SK-N-SH (cell line): Measurements from ENCODE around the gene RIOX2. TPM values are rescaled to one million over a fixed set of nuclear protein-coding genes. Genes with fewer than 3 reads are reported as not detected.

Experiments
- CTCF ChIA-PET: fragments of 300-600, 350-600 bp; formaldehyde crosslinking; extraction: SDS; loops from one replicate; lab custom pipeline; 2021; lab: Yijun Ruan, JAX
- POLR2A ChIA-PET: fragments of 350-600 bp; sonication (Branson Sonifier 250); formaldehyde crosslinking; extraction: SDS; loops from one replicate; lab custom pipeline; 2020; ENCODE audit warnings: antibody characterized with exemption, inconsistent platforms; lab: Yijun Ruan, JAX
- DNase-seq: peaks from one replicate; pipeline ENCODE4 v3.0.0; 2012
- H2AFZ ChIP-seq: fragments of 200-600 bp; sonication (generic); 2 replicates; pipeline ENCODE4 v1.8.1; 2016; ENCODE audit warnings: antibody characterized with exemption, mild to moderate bottlenecking, low read depth
- H3F3A ChIP-seq: fragments of 200-600 bp; sonication (generic); replicated peaks from 2 replicates; pipeline ENCODE3; 2016; ENCODE audit warnings: antibody characterized with exemption, mild to moderate bottlenecking; ENCODE audit not compliant: insufficient read depth
- H3K27ac ChIP-seq, 2 experiments: fragments of 200-500 bp in 1 of 2; fragments of 200-600 bp in 1 of 2; sonication (Bioruptor generic) in 1 of 2; sonication (generic), shearing (Covaris generic) in 1 of 2; 2 replicates each; pipeline versions ENCODE4 v1.5.1 to v1.6.1; 2014 to 2016; ENCODE audit warnings: low read depth in 2 of 2, inconsistent platforms in 1 of 2, low read length in 1 of 2, mild to moderate bottlenecking in 1 of 2, mixed read lengths in 1 of 2
- H3K27me3 ChIP-seq: fragments of 200-600 bp; sonication (generic), shearing (Covaris generic); 2 replicates; pipeline ENCODE4 v1.6.1; 2016; ENCODE audit warnings: mixed run types; ENCODE audit not compliant: insufficient read depth
- H3K36me3 ChIP-seq, 2 experiments: fragments of 200-500 bp in 1 of 2; fragments of 200-600 bp in 1 of 2; sonication (Bioruptor generic) in 1 of 2; sonication (generic) in 1 of 2; replicated peaks in 1 of 2; 2 replicates each; pipeline versions ENCODE3 to v1.5.1; 2014 to 2016; ENCODE audit warnings: low read length in 1 of 2, mild to moderate bottlenecking in 1 of 2; ENCODE audit not compliant: insufficient read depth in 2 of 2, control insufficient read depth in 1 of 2
- H3K4me1 ChIP-seq, 2 experiments: fragments of 200-500 bp in 1 of 2; fragments of 200-600 bp in 1 of 2; sonication (Bioruptor generic) in 1 of 2; sonication (generic), shearing (Covaris generic) in 1 of 2; 2 replicates each; pipeline versions ENCODE4 v1.5.1 to v1.6.1; 2014 to 2016; ENCODE audit warnings: low read depth in 1 of 2, low read length in 1 of 2, mixed run types in 1 of 2; ENCODE audit not compliant: insufficient read depth in 2 of 2, control insufficient read depth in 1 of 2
- H3K4me2 ChIP-seq: fragments of 200-600 bp; sonication (generic), shearing (Covaris generic); 2 replicates; pipeline ENCODE4 v1.6.1; 2017; ENCODE audit warnings: mixed run types
- H3K4me3 ChIP-seq, 2 experiments: fragments of 200-500 bp in 1 of 2; fragments of 200-600 bp in 1 of 2; sonication (Bioruptor generic) in 1 of 2; sonication (generic), shearing (Covaris generic) in 1 of 2; 2 replicates each; pipeline versions ENCODE4 v1.5.1 to v1.8.1; 2014 to 2016; ENCODE audit warnings: low read depth in 2 of 2, inconsistent platforms in 1 of 2, low read length in 1 of 2, mild to moderate bottlenecking in 1 of 2, mixed read lengths in 1 of 2, moderate library complexity in 1 of 2
- H3K79me2 ChIP-seq: fragments of 200-600 bp; sonication (generic); 2 replicates; pipeline ENCODE4 v1.8.1; 2017; ENCODE audit warnings: mild to moderate bottlenecking; ENCODE audit not compliant: insufficient read depth
- H3K9ac ChIP-seq: fragments of 200-600 bp; sonication (generic); 2 replicates; pipeline ENCODE4 v1.6.1; 2017; ENCODE audit warnings: mixed run types
- H3K9me2 ChIP-seq: fragments of 200-600 bp; sonication (generic); 2 replicates; pipeline ENCODE4 v1.6.1; 2017; ENCODE audit warnings: mixed run types
- H3K9me3 ChIP-seq: fragments of 200-600 bp; sonication (generic); 2 replicates; pipeline ENCODE4 v1.6.1; 2017; ENCODE audit warnings: mixed run types, mild to moderate bottlenecking, moderate library complexity
- H4K20me1 ChIP-seq: fragments of 200-600 bp; sonication (generic); 2 replicates; pipeline ENCODE4 v1.6.1; 2017; ENCODE audit warnings: mild to moderate bottlenecking, mixed run types; ENCODE audit not compliant: insufficient read depth
- CHD2 ChIP-seq: fragments of 150-350 bp; IDR thresholded peaks from 2 replicates; pipeline ENCODE4 v1.6.1; 2018; ENCODE audit warnings: low read length; ENCODE audit not compliant: partially characterized antibody
- ELF1 ChIP-seq: IDR thresholded peaks from 2 replicates; pipeline ENCODE4 v1.4.0; 2012
- EP300 ChIP-seq, 2 experiments: IDR thresholded peaks; 2 replicates each; pipeline versions ENCODE4 v1.4.0 to v1.6.1; 2012; ENCODE audit warnings: borderline replicate concordance in 1 of 2, low read depth in 1 of 2, low read length in 1 of 2
- EZH2phosphoT487 ChIP-seq: fragments of 200-600 bp; sonication (generic); IDR thresholded peaks from 2 replicates; pipeline ENCODE4 v1.6.1; 2017; ENCODE audit warnings: low read depth, mixed run types, mild to moderate bottlenecking, antibody characterized with exemption, moderate library complexity, borderline replicate concordance
- FOXJ3 ChIP-seq: sonication (generic); formaldehyde crosslinking; IDR thresholded peaks from 2 replicates; pipeline ENCODE4 v1.5.1; 2020; ENCODE audit warnings: mild to moderate bottlenecking, missing genetic modification reagents
- JUND ChIP-seq: IDR thresholded peaks from 2 replicates; pipeline ENCODE4 v1.4.0; 2012
- MEF2A ChIP-seq: IDR thresholded peaks from 2 replicates; pipeline ENCODE4 v1.4.0; 2012; ENCODE audit warnings: low read depth, borderline replicate concordance
- MXI1 ChIP-seq: IDR thresholded peaks from 2 replicates; pipeline ENCODE4 v1.6.1; 2012; ENCODE audit warnings: mild to moderate bottlenecking, low read depth, low read length, improper control_type of control experiment
- NFIC ChIP-seq: IDR thresholded peaks from 2 replicates; pipeline ENCODE4 v1.4.0; 2012; ENCODE audit warnings: borderline replicate concordance
- NRF1 ChIP-seq: IDR thresholded peaks from 2 replicates; pipeline ENCODE4 v1.6.1; 2012; ENCODE audit warnings: low read depth, mild to moderate bottlenecking, low read length
- RAD21 ChIP-seq: IDR thresholded peaks from 2 replicates; pipeline ENCODE4 v1.6.1; 2012; ENCODE audit warnings: mild to moderate bottlenecking, low read length
- RFX5 ChIP-seq: IDR thresholded peaks from 2 replicates; pipeline ENCODE4 v1.6.1; 2012; ENCODE audit warnings: mild to moderate bottlenecking, improper control_type of control experiment, low read length
- RXRA ChIP-seq: IDR thresholded peaks from 2 replicates; pipeline ENCODE4 v1.4.0; 2012; ENCODE audit warnings: low read depth, mild to moderate bottlenecking, borderline replicate concordance
- SMC3 ChIP-seq: IDR thresholded peaks from 2 replicates; pipeline ENCODE4 v1.6.1; 2012; ENCODE audit warnings: low read depth, low read length, improper control_type of control experiment
- TAF1 ChIP-seq: IDR thresholded peaks from 2 replicates; pipeline ENCODE4 v1.6.1; 2012; ENCODE audit warnings: low read depth, mild to moderate bottlenecking, low read length, moderate library complexity, borderline replicate concordance
- TEAD4 ChIP-seq: IDR thresholded peaks from 2 replicates; pipeline ENCODE4 v1.4.0; 2012; ENCODE audit warnings: mild to moderate bottlenecking, borderline replicate concordance; ENCODE audit not compliant: insufficient read depth
- WGBS: methylation state at CpG from one replicate; pipeline ENCODE4 v1.1.6; 2017; ENCODE audit warnings: low lambda C conversion rate; 5-methylcytosine and 5-hydroxymethylcytosine counted together
- polyA plus RNA-seq, 3 experiments: library from polyadenylated mRNA; depleted of rRNA; stranded (reverse); fragments of >200 nt; gene quantifications; 2 replicates each; pipeline ENCODE4 v1.2.3, GENCODE V29; 2012
- TF ChIP-seq, protein P1 (sequence below): IDR thresholded peaks from 2 replicates; pipeline ENCODE4 v1.4.0; 2012; ENCODE audit warnings: low read depth, borderline replicate concordance
- TF ChIP-seq, protein P2 (sequence below): IDR thresholded peaks from 2 replicates; pipeline ENCODE4 v1.4.0; 2012; ENCODE audit warnings: low read depth
- TF ChIP-seq, protein P3 (sequence below): fragments of 200-600 bp; sonication (generic); IDR thresholded peaks from 2 replicates; pipeline ENCODE4 v1.6.1; 2017; ENCODE audit warnings: antibody characterized with exemption, mild to moderate bottlenecking, moderate library complexity
- TF ChIP-seq, protein P4 (sequence below): IDR thresholded peaks from 2 replicates; pipeline ENCODE4 v1.4.0; 2012; ENCODE audit warnings: low read depth, borderline replicate concordance
- TF ChIP-seq, protein P5 (sequence below): fragments of 150-350 bp; IDR thresholded peaks from 2 replicates; pipeline ENCODE4 v1.6.1; 2016; ENCODE audit warnings: mild to moderate bottlenecking, low read depth, low read length

RIOX2 gene
- polyA plus RNA-seq, 1 of the 3 experiments (the other 2 are of a cell fraction) = 12.9 TPM

DNA sequence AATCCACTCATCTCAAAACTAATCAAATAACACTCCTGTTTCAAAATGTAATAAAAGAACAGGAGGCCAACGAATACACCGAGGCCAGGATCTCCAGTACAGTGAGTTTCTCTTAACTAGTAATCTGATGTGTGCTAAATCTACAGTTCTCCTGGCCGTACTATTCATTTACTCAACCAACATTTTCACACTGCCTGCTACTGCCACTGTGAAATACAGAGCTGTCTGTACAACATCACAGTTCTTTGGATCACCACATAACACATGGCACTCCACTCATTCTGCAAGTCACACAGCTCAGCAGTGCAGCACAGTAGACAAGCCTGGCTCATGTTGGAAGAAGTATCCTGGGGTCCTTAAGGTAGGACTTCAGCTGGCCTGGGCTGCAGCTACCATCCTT is 21.9 kb downstream of the RIOX2 start:
- no peak for DNase-seq
- 77% methylated on average over 3 of the region's 3 CpGs for WGBS
- no peaks in the 10 kb centered on the region; a peak in 1 of 4 replicates for H3K4me1 ChIP-seq
- CTCF ChIA-PET = interaction anchor here (0.6 kb wide), 2 partner anchors 930 to 1075 kb away, joined by 3 read pairs; no protein-coding TSS in a partner anchor
- H3K27me3 ChIP-seq = no peaks in the 10 kb centered on the region
- TF ChIP-seq, protein P1, sequence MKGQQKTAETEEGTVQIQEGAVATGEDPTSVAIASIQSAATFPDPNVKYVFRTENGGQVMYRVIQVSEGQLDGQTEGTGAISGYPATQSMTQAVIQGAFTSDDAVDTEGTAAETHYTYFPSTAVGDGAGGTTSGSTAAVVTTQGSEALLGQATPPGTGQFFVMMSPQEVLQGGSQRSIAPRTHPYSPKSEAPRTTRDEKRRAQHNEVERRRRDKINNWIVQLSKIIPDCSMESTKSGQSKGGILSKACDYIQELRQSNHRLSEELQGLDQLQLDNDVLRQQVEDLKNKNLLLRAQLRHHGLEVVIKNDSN = no peak
- TF ChIP-seq MEF2A (no peak), RFX5 (no peak)
- no peaks in the 10 kb centered on the region for H3K9me2 ChIP-seq
- POLR2A ChIA-PET = no interaction called here
- peaks cover 45 to 90% of the 10 kb centered on the region in 2 experiments for H3K36me3 ChIP-seq
- no peak overlapping the region for H3K4me3 ChIP-seq
- H2AFZ ChIP-seq = no peak overlapping the region
- H4K20me1 ChIP-seq = no peaks in the 10 kb centered on the region
- H3K9me3 ChIP-seq = no peaks in the 10 kb centered on the region
- H3K27ac ChIP-seq = no peak overlapping the region; a peak in 1 of 4 replicates
- no peak overlapping the region for H3K4me2 ChIP-seq
- H3K79me2 ChIP-seq = no peaks in the 10 kb centered on the region
- H3K9ac ChIP-seq = no peak overlapping the region
- H3F3A ChIP-seq = no peaks in the 10 kb centered on the region

DNA sequence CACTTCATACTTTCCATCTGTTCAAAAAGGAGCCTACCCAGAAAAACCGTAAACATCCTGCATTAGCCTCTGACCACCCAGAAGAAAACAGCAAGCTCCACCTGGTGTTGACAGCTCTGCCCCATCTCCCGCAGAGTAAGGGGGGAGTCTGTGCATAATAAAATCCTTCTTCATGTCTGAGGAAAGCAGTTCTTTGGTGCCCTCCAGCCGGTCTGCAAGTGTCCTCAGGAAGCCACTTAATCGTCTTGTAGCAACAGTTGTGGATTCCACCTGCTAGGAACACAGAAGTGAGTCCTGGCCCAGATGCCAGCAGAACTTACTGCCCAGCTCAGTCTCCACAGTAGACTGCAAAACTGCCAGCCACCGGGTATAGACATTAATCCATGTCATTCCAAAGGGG is 22.5 kb downstream of the RIOX2 start:
- CTCF ChIA-PET = no interaction called here
- DNase-seq = no peak
- Histone ChIP-seq H3K4me3 (no peak overlapping the region), H3K9me2 (no peaks in the 10 kb centered on the region), H3K27me3 (no peaks in the 10 kb centered on the region), H3K4me1 (no peaks in the 10 kb centered on the region; a peak in 1 of 4 replicates), H3F3A (no peaks in the 10 kb centered on the region), H3K9me3 (no peaks in the 10 kb centered on the region), H3K36me3 (peaks cover 51 to 93% of the 10 kb centered on the region in 2 experiments), H4K20me1 (no peaks in the 10 kb centered on the region), H3K4me2 (no peak overlapping the region), H3K9ac (no peak overlapping the region), H2AFZ (no peak overlapping the region), H3K27ac (no peak overlapping the region), H3K79me2 (no peaks in the 10 kb centered on the region)
- POLR2A ChIA-PET = no interaction called here
- 90% methylated on average over 5 of the region's 5 CpGs for WGBS
- TF ChIP-seq EZH2phosphoT487 = no peak
- no peak for TF ChIP-seq SMC3
- TF ChIP-seq, protein P2, sequence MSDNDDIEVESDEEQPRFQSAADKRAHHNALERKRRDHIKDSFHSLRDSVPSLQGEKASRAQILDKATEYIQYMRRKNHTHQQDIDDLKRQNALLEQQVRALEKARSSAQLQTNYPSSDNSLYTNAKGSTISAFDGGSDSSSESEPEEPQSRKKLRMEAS = no peak
- TF ChIP-seq JUND = no peak
- TF ChIP-seq TAF1 = no peak
- no peak for TF ChIP-seq CHD2
- TF ChIP-seq, protein P1 = no peak
- no peak for TF ChIP-seq FOXJ3 (CRISPR knock-in tag)
- TF ChIP-seq, protein P3, sequence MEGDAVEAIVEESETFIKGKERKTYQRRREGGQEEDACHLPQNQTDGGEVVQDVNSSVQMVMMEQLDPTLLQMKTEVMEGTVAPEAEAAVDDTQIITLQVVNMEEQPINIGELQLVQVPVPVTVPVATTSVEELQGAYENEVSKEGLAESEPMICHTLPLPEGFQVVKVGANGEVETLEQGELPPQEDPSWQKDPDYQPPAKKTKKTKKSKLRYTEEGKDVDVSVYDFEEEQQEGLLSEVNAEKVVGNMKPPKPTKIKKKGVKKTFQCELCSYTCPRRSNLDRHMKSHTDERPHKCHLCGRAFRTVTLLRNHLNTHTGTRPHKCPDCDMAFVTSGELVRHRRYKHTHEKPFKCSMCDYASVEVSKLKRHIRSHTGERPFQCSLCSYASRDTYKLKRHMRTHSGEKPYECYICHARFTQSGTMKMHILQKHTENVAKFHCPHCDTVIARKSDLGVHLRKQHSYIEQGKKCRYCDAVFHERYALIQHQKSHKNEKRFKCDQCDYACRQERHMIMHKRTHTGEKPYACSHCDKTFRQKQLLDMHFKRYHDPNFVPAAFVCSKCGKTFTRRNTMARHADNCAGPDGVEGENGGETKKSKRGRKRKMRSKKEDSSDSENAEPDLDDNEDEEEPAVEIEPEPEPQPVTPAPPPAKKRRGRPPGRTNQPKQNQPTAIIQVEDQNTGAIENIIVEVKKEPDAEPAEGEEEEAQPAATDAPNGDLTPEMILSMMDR = no peak
- no peak for TF ChIP-seq TEAD4
- no peak for TF ChIP-seq MXI1
- TF ChIP-seq ELF1 = no peak
- TF ChIP-seq NFIC = no peak
- no peak for TF ChIP-seq EP300 (IDR thresholded peaks at IDR 0.05; ENCODE audit: borderline replicate concordance in 1 of 2, low read depth in 1 of 2, low read length in 1 of 2)
- TF ChIP-seq, protein P4, sequence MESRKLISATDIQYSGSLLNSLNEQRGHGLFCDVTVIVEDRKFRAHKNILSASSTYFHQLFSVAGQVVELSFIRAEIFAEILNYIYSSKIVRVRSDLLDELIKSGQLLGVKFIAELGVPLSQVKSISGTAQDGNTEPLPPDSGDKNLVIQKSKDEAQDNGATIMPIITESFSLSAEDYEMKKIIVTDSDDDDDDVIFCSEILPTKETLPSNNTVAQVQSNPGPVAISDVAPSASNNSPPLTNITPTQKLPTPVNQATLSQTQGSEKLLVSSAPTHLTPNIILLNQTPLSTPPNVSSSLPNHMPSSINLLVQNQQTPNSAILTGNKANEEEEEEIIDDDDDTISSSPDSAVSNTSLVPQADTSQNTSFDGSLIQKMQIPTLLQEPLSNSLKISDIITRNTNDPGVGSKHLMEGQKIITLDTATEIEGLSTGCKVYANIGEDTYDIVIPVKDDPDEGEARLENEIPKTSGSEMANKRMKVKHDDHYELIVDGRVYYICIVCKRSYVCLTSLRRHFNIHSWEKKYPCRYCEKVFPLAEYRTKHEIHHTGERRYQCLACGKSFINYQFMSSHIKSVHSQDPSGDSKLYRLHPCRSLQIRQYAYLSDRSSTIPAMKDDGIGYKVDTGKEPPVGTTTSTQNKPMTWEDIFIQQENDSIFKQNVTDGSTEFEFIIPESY = no peak
- no peak for TF ChIP-seq RAD21
- TF ChIP-seq RXRA = no peak
- TF ChIP-seq, protein P5, sequence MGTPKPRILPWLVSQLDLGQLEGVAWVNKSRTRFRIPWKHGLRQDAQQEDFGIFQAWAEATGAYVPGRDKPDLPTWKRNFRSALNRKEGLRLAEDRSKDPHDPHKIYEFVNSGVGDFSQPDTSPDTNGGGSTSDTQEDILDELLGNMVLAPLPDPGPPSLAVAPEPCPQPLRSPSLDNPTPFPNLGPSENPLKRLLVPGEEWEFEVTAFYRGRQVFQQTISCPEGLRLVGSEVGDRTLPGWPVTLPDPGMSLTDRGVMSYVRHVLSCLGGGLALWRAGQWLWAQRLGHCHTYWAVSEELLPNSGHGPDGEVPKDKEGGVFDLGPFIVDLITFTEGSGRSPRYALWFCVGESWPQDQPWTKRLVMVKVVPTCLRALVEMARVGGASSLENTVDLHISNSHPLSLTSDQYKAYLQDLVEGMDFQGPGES = no peak
- TF ChIP-seq NRF1 = no peak
